Body of pancreas (tissue), 4 donors: ENCODE results near the gene FKBP3. TPM values are rescaled to one million over a fixed set of nuclear protein-coding genes. Genes with fewer than 3 reads are reported as not detected.

ENCODE experiments used
- ATAC-seq: fragments of 150-250 bp; one replicate; pipeline ENCODE4 v1.9.1; 2016
- DNase-seq, 4 donors: peaks; one replicate each; pipeline ENCODE4 v3.0.0-alpha.2; 2019
- H3K27ac ChIP-seq, 4 donors: fragments of 200-600 bp; sonication (generic); 1 replicate in 3 of 4; 2 replicates in 1 of 4; pipeline versions ENCODE4 v1.5.1 to v1.6.1; 2016 to 2019; ENCODE audit warnings: mild to moderate bottlenecking in 1 of 4, mixed read lengths in 1 of 4, moderate library complexity in 1 of 4
- H3K27me3 ChIP-seq, 2 donors: fragments of 200-600 bp; sonication (generic); one replicate each; pipeline ENCODE4 v1.6.0; 2016; ENCODE audit warnings: mild to moderate bottlenecking in 1 of 2
- H3K36me3 ChIP-seq, 2 donors: fragments of 200-600 bp; sonication (generic); replicated peaks in 1 of 2; 2 replicates each; pipeline ENCODE4 v1.5.1; 2016; ENCODE audit warnings: low read depth in 2 of 2; ENCODE audit not compliant: insufficient read depth in 1 of 2
- H3K4me1 ChIP-seq: fragments of 200-600 bp; sonication (generic); one replicate; pipeline ENCODE4 v1.6.0; 2016
- H3K4me3 ChIP-seq, 2 donors: fragments of 200-600 bp; sonication (generic); 1 replicate in 1 of 2; 2 replicates in 1 of 2; pipeline ENCODE4 v1.5.1; 2016 to 2019
- H3K9me3 ChIP-seq, 3 donors: fragments of 200-600 bp; sonication (generic); 1 replicate in 2 of 3; 2 replicates in 1 of 3; pipeline ENCODE4 v1.5.1; 2016
- POLR2A ChIP-seq, 3 donors: fragments of 450-650 bp; IDR thresholded peaks; one replicate each; pipeline ENCODE4 v1.6.1; 2016; ENCODE audit warnings: antibody characterized with exemption in 3 of 3, mild to moderate bottlenecking in 2 of 3
- WGBS, 2 donors: methylation state at CpG; one replicate each; pipeline ENCODE4 v1.1.5; 2017; 5-methylcytosine and 5-hydroxymethylcytosine counted together
- intact Hi-C: fragments of 100-400 bp; cut with DNase I; formaldehyde crosslinking; loops from one replicate; pipeline ENCODE4 v1.15.1; 2023
- total RNA-seq, 2 donors: library from RNA; depleted of rRNA; stranded (reverse); fragments of >200 nt; gene quantifications; one replicate each; pipeline ENCODE4 v1.1.0, GENCODE V29; 2016
- TF ChIP-seq, protein P1 (sequence below), 7 experiments: fragments of 450-650 bp in 4 of 7; fragments of 200-600 bp in 3 of 7; sonication (generic) in 3 of 7; IDR thresholded peaks; one replicate each; pipeline ENCODE4 v1.5.1; 2016 to 2019; ENCODE audit warnings: antibody characterized with exemption in 7 of 7

FKBP3 gene
- total RNA-seq, 2 donors from 2014 or later = 22.1 to 23.1 TPM

DNA sequence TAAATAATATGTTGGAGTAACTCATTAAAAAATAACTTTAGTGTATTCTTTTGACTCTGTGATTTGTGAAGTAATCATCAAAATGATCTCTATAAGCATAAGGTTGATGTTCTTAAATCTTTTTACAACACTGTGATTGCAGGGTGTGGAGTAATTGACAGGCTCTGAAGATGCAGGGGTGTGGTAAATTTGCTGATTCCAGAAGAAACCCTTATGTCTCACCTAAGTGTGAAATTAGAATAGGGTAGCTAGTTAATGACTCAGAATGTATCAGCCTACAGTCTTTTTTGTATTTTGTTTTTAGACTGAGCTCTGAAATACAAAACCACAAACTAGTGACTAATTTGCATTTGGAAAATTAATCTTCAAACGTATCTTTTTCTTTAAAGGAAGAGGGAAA is 44.5 kb downstream of the FKBP3 start:
- ATAC-seq (no peak), DNase-seq (no peak)
- H3K27me3 ChIP-seq = no peaks in the 10 kb centered on the region
- no peak overlapping the region for H3K4me3 ChIP-seq
- no peaks in the 10 kb centered on the region for H3K9me3 ChIP-seq
- no peaks in the 10 kb centered on the region for H3K36me3 ChIP-seq
- peaks cover 35% of the 10 kb centered on the region for H3K4me1 ChIP-seq
- WGBS, 2 donors = 28 to 36% methylated on average over 1 of the region's 1 CpG
- H3K27ac ChIP-seq = no peak overlapping the region
- intact Hi-C loops = no loop called here
- no peak for TF ChIP-seq POLR2A (IDR thresholded peaks at IDR 0.05)
- TF ChIP-seq, protein P1, sequence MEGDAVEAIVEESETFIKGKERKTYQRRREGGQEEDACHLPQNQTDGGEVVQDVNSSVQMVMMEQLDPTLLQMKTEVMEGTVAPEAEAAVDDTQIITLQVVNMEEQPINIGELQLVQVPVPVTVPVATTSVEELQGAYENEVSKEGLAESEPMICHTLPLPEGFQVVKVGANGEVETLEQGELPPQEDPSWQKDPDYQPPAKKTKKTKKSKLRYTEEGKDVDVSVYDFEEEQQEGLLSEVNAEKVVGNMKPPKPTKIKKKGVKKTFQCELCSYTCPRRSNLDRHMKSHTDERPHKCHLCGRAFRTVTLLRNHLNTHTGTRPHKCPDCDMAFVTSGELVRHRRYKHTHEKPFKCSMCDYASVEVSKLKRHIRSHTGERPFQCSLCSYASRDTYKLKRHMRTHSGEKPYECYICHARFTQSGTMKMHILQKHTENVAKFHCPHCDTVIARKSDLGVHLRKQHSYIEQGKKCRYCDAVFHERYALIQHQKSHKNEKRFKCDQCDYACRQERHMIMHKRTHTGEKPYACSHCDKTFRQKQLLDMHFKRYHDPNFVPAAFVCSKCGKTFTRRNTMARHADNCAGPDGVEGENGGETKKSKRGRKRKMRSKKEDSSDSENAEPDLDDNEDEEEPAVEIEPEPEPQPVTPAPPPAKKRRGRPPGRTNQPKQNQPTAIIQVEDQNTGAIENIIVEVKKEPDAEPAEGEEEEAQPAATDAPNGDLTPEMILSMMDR (IDR thresholded peaks at IDR 0.05) = no peak

DNA sequence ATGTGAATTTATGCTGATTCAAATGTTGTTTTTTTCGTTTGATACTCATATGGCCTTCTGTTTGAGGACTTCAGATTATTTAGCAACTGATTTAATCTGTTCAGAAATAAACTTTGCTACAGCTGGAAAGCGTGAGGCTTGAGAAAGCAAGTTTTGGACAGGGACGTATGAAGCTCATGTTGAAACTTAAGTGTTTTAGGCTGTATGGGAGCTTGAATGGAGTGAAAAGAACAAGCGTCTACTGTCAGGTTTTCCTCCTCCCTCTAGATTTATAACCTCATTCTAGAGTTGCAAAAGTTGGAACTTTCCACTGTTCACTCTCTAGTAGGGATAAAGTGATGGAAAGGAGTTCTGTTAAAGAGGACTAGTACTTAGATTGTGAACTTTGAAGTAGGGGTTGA is 49.3 kb downstream of the FKBP3 start:
- Histone ChIP-seq H3K27me3 (no peaks in the 10 kb centered on the region), H3K9me3 (no peaks in the 10 kb centered on the region), H3K4me1 (peaks cover 52% of the 10 kb centered on the region), H3K36me3 (no peaks in the 10 kb centered on the region), H3K4me3 (peak overlapping the region; percentile 44 to 83), H3K27ac (peak overlapping the region in 3 of 4 donors; percentile 89 to 90 (median 89))
- TF ChIP-seq POLR2A (IDR thresholded peaks at IDR 0.05) = no peak
- TF ChIP-seq, protein P1 (IDR thresholded peaks at IDR 0.05) = no peak
- no peak for DNase-seq
- 1% methylated on average over 4 of the region's 4 CpGs for WGBS, 2 donors
- no peak for ATAC-seq
- intact Hi-C loops = no loop called here

DNA sequence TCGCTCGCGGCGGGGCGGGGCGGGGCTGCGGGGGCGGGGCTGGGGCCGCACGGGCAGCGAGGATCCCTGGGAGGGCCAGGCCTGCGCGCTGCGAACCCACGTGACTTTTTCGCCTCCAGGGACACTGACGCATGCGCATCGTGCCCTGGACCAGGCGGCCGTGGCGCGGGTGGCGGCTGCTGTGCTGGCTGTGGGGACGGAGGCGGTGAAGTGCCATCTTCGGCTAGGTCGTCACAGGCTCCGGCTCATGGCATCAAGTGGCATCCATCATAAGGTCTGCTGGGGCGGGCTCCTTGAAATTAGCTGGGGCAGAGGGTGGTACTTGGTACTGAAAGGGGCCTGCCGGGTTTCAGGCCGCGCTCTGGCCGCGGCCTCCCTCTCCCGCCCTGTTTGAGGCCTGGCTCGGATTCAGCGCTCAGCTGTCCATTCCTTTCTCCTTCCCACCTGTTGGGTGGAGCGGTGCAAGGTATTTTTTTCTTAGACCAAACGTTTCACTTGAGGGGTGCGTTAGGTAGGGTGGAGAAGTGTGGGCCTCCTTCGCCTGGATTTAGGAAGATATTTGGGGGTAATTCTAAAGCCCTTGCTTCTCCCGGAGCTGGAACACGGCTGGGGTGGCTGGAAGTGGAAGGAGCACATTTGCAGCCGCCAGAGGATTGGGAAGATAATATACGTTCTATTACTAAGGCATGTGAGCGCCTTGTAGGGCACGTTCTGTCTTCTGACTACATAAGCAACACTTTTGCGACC is 50.1 kb downstream of the FKBP3 start, which contains the start of gene PRPF39:
Gene PRPF39, plus strand, starts transcription at position 141 of the 747 bp plus-strand sequence. CDS start 11,124 bp downstream, outside the sequence.
- ATAC-seq = peak; percentile 99
- H3K27me3 ChIP-seq = no peaks in the 10 kb centered on the region
- TF ChIP-seq POLR2A (IDR thresholded peaks at IDR 0.05) = peak; percentile 77 to 94 (median 90)
- TF ChIP-seq, protein P1 (IDR thresholded peaks at IDR 0.05) = no peak
- peak within 1 kb of the TSS; percentile 77 to 90 (median 89) for H3K27ac ChIP-seq
- peak; percentile 96 to 97 (median 96) for DNase-seq
- intact Hi-C loops = no loop called here
- no peaks in the 10 kb centered on the region for H3K36me3 ChIP-seq
- peaks cover 52% of the 10 kb centered on the region for H3K4me1 ChIP-seq
- peak within 1 kb of the TSS; percentile 44 to 83 for H3K4me3 ChIP-seq
- WGBS, 2 donors = 0 to 1% methylated on average over 22 to 48 of the region's 49 CpGs
- no peaks in the 10 kb centered on the region for H3K9me3 ChIP-seq

DNA sequence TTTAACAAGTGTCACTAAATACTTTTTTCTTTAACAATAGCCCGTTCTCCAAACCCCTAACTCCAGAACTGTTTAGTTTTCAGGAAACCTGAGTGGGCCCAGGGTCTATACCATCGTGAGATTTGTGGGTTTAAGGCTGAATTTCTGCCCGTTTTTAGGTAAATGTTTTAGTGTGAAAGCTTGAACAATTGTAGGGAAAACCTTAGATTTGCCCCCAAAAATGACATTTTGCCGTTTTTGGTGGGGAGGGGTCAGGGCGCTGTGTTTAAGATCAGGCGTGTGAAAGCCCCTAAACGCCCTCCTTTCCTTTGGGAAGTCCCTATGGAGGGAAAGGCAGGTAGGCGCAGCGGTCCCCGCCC is 50.7 kb downstream of the FKBP3 start:
- intact Hi-C loops = no loop called here
- WGBS, 2 donors = 0 to 1% methylated on average over 4 to 10 of the region's 10 CpGs

More for the DNA sequence above, 50.7 kb downstream of the FKBP3 start:
- Histone ChIP-seq H3K27me3 (no peaks in the 10 kb centered on the region), H3K27ac (peak overlapping the region; percentile 77 to 90 (median 89)), H3K4me1 (peaks cover 51% of the 10 kb centered on the region), H3K36me3 (no peaks in the 10 kb centered on the region), H3K9me3 (no peaks in the 10 kb centered on the region), H3K4me3 (peak overlapping the region in 1 of 2 donors; percentile 44)
- no peak for TF ChIP-seq POLR2A (IDR thresholded peaks at IDR 0.05)
- TF ChIP-seq, protein P1 (IDR thresholded peaks at IDR 0.05) = no peak
- ATAC-seq = no peak
- DNase-seq = no peak
